ENCODE measurements around the gene NECAP2. TPM values are rescaled to one million over a fixed set of nuclear protein-coding genes. Genes with fewer than 3 reads are reported as not detected.
"Not testable (repeated sequence)": the region's sequence is repeated elsewhere in the genome, so short reads cannot be mapped to it uniquely, and the experiment has no call there.

NECAP2 gene
- total RNA-seq, 1 donor from 2014 or later, result 17.8 TPM

DNA sequence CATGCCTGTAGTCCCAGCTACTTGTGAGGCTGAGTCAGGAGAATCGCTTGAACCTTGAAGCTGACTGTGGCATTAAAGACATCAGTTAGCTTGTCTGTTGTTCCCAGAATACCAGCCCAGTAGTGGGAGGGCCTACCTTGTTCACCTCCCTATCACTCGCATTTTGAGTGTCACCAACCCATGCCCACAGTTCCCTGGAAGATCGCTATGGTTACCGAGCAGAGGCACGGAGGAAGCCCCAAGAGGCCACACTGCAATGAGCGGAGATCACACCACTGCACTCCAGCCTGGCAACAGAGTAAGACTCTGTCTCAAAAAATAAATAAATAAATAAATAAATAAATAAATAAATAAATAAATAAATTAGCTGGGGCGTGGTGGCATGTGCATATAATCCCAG lies 52.4 kb downstream of the NECAP2 start:
- not testable (repeated sequence) for ATAC-seq; DNase-seq (ENCODE audit: low spot score)

DNA sequence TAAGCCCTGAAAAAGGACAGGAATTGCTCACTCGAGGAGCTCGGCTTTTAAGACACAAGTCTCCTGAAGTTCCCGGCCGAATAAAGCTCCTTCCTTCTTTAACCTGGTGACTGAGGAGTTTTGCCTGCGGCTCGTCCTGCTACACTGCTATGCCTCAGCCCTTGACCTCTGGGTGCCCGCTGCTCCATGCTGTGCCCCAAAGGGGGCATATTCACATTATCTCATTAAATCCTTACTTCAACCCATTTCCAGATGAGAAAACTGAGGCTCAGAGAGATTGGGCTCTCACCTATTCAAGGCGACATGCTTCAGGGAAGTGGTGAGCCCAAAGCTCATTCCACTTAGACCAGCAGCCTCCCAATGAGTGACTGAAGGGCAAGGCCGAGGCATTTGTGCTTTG lies 53.2 kb downstream of the NECAP2 start:
- not testable (repeated sequence) for ATAC-seq

DNA sequence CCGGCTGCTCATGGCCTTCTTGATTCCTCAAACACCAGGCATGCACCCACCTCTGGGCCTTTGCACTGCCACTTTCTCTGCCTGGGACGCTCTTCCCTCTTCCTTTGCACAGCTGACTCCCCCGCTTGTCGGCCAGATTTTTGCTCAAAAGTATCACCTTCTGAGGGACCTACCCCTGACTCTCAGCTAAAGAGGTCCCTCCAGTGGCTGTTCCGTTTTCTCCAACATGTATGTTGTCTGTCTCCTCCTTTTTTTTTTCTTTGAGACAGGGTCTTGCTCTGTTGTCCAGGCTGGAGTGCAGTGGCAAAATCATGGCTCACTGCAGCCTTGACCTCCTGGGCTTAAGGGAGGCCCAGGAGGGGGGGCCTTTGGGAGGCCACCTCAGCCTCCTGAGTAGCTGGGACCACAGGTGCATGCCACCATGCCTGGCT lies 57.0 kb downstream of the NECAP2 start:
- DNase-seq (ENCODE audit: low spot score); ATAC-seq: not testable (repeated sequence)

More for the DNA sequence above, 53.2 kb downstream of the NECAP2 start:
- not testable (repeated sequence) for DNase-seq (ENCODE audit: low spot score)

DNA sequence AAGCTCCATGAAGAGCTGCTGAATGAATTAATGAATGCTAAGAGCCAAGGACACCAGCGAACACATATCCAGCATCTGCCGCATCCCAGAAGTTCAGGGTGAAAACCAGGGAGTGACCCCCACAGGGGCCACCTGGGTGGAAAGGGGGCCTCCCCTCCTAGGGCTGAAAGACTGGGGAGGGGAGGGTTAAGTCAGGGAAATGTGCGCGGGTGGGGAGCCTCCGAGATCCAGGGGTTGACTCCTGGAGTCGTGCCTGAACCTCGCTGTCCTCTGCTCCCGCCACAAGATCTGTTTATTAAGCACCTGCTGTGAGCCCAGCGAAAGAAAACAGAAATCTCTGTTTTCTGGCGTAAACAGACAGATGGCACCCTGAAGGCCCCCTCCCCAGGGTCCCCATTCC lies 57.5 kb downstream of the NECAP2 start:
- DNase-seq (ENCODE audit: low spot score); ATAC-seq: not testable (repeated sequence)

DNA sequence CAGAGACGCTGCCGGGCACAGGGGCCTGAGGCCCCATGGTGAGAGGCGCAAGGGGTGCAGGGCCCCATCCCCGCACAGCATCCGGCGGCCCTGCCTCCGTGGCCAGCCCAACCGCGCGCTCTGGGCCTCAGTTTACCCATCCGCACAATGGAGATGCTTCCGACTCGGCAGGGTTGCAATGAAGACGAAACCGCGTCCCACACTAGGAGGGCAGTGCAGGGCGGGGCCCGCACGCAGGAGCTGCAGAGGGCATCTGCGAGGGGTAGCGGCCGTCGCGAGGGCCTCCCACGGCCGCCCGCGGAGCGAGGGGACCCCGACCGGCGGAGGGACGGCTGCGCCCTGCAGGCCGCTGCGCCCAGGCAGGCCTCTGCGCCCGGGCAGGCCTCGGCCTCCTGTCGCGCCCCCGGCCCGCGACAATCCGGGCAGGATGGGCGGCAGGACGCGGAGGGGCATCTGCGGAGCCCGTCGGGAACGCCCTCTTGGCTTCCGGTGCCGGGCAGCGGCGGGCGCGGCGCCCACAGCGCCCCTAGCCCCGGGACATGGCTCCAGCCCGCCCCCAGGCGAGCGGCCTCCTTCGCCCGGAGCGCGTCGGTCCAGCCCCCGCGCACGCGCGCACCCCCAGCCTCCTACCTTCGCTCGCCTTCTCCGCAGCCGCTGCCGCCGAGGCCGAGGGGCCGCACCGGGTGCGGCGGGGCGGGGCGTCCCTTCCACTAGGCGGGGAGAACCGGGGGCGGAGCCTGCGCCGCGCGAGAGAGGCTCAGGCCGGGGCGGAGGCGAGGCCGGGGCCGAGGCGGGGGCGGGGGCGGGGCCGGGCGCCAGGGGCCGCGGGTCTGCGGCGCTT lies 58.3 kb downstream of the NECAP2 start:
- peak; percentile 89 for DNase-seq (ENCODE audit: low spot score)
- peak; percentile 97 for ATAC-seq

DNA sequence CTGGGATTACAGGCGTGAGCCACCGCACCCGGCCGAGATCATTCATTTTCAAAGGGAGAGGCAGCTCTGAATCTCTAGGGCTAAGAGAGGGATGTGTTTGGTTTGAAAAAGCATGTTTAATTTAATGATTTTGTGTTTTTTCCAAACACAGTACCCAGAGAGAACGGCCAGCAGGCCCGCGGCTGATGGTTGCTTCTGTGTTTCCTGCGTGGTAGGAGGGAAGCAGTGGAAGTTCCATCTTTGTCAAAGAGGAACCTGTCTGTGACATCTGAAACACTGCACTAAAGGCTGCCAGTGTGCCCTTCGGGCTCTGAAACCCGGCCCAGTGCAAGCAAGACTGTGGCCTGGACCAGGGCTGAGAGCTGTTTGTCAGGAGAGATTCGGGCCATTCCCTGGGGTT lies 59.9 kb downstream of the NECAP2 start:
- not testable (repeated sequence) for ATAC-seq; DNase-seq (ENCODE audit: low spot score)

DNA sequence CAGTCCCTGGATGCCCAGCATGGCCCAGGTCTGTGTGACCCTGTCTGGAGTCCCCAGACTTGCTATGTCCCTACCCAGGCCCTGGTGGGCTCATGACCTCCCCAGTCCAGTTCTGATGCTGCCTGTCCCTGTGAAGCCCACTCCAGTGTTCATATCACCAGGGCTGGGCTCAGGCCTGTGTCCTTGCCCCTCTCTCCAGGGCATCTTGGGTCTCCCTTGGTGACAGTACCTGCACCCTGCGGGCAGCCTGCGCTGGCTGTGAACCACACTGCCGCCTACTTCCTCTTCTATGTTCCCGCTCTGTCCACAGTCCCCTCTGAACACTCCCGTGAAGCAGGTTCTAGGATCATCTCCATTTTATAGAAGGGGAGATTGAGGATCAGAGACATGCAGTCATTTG lies 60.5 kb downstream of the NECAP2 start:
- DNase-seq (ENCODE audit: low spot score); ATAC-seq: not testable (repeated sequence)

DNA sequence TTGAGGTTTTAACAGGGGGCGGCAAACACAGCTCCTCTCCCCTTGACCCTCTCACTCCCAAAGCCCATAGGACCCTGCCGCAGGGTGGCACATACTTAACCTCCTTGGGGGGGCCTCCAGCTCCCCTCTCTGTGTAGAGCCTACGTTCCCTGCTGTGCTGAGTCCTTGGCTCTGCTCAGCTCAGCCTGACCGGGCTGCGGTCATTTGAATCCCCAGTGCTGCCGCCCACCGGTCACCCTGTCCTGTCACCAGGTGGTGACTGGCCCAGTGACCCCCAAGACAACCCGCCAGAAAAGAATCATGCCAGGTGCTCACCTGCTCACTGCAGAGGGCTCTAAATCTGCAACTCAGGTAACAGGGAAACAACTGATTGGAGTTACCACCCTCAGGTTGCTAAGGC lies 60.9 kb downstream of the NECAP2 start:
- ATAC-seq, result not testable (repeated sequence)

DNA sequence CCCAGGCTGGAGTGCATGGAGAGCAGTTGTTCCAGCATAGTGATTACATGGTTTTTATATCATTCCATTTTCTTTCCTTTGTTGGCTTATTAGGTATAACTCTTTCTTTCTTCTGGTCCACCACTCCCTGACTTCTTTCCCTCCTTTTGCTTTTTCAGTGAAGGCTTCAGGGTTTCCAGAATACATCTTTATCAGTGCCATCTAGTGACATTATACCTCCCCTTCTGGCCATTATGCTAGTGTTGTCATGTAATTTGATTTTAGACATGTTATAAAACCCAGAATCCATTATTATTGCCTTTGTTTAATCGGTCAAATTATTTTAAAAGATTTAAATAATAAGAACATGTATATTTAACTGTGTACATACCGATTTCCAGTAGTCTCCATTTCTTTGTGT lies 63.0 kb downstream of the NECAP2 start:
- ATAC-seq, result no peak
- DNase-seq (ENCODE audit: low spot score), result no peak

More for the DNA sequence above, 60.9 kb downstream of the NECAP2 start:
- DNase-seq (ENCODE audit: low spot score), result not testable (repeated sequence)

DNA sequence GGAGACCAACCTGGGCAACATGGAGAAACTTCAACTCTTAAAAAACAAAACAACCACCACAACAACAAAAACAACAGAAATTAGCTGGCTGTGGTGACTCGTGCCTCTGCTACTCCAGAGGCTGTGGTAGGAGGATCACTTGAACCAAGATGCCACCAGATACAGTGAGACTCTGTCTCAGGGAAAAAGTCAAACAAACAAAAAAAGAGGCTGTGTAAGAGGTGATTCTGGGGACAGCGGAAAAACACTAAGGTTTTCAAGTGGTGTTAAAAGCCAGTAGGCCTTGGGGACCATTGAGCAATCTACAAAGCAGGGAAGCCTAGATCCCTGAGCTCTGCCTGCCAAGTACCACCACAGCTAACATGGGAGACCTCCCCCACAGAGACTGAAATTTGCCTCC lies 65.3 kb downstream of the NECAP2 start:
- ATAC-seq; DNase-seq (ENCODE audit: low spot score): not testable (repeated sequence)

DNA sequence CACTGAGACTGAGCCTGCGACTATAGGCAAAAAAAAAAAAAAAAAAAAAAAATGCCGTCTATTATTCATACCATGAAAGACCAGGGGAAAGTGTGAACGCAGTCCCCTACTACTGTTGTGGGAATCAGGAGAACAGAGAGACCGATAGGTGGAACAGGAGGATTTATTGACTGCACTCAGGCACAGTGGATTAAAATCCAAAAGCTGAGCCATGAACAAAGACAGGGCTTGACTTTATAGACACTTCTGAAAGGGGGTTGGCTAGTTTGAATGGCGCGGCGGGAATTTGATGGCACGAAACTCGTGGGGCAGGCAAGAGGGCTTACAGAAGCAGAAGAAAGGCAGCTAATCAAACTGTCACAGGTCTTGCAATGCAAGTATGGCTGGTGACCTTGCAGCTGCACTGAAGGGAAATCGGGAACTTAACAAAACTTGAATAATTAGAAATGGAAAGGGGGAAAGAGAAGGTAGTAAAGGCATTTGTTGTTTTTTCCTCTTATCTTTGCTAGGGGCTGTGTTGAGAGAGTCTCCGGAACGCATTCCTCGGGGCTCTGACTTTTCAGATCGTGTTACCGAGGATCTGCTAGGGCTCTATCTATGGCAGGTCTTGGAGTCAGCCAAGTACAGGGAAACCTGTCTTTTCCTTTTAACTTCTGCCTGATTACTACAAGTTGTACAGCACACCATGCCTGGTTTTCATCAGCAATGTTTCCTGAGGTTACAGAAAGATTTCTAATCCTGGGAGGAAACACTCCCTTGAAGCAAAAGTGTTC lies 66.0 kb downstream of the NECAP2 start:
- not testable (repeated sequence) for DNase-seq (ENCODE audit: low spot score); ATAC-seq

DNA sequence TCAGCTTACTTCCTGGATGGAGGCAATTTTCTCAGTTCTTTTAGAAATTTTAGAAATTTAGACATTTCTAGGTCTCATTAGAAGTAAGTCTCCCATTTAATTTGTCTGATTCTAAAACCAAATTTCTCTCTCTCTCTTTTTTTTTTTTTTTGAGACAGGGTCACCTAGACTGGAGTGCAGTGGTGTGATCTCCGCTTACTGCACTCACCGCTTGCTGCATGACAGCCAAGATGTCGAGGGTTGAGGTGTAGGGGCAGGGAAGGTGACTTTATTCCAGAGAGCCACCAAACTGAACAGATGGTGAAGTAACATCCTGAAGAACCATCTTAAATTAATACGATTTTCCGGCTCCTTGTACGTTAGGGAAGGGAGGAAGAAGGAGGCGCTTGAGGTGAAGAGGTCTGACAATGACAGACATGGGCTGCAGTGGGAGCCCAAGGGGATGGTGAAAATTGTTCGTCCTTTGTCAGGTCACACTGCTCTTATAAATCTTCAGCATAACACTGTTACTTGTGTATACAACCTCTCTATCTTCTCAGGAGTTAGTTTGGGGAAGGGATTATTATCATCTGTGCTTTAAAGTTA lies 68.4 kb downstream of the NECAP2 start:
- peak; percentile 48 for ATAC-seq
- not testable (repeated sequence) for DNase-seq (ENCODE audit: low spot score)

Other genes with a start within 250 kb of the NECAP2 start
- 1.9 TPM for gene ARHGEF19, start 228.1 kb upstream of the NECAP2 start, total RNA-seq
- 4.7 TPM for gene CPLANE2, start 203.5 kb upstream of the NECAP2 start, total RNA-seq
- gene FBXO42, start 88.2 kb upstream of the NECAP2 start, total RNA-seq, result 9.0 TPM
- gene SZRD1, start 73.5 kb upstream of the NECAP2 start, total RNA-seq, result 42.1 TPM
- not detected for gene SPATA21, start 3.3 kb upstream of the NECAP2 start, total RNA-seq
- 1,159 TPM for gene RNU1-1, start 73.6 kb downstream of the NECAP2 start, total RNA-seq
- gene NBPF1, start 172.8 kb downstream of the NECAP2 start, total RNA-seq, result 23.0 TPM
- 1,159 TPM for gene RNU1-3, start 226.2 kb downstream of the NECAP2 start, total RNA-seq

All from left lobe of liver (tissue), 2 donors.